Sigmoid colon (tissue), 4 donors: ENCODE data around the gene NEMP2.

Experiments
- POLR2AphosphoS5 ChIP-seq, 4 donors: sonication (generic); formaldehyde crosslinking; IDR thresholded peaks; one replicate each; pipeline ENCODE4 v1.6.1; 2017; ENCODE audit warnings: antibody characterized with exemption in 4 of 4
- TF ChIP-seq, protein P1 (sequence below), 4 experiments: fragments of 450-650 bp in 3 of 4; fragments of 200-600 bp in 1 of 4; IDR thresholded peaks; one replicate each; pipeline ENCODE4 v1.5.1; 2016 to 2019; ENCODE audit warnings: antibody characterized with exemption in 4 of 4, mild to moderate bottlenecking in 3 of 4, moderate library complexity in 2 of 4

DNA sequence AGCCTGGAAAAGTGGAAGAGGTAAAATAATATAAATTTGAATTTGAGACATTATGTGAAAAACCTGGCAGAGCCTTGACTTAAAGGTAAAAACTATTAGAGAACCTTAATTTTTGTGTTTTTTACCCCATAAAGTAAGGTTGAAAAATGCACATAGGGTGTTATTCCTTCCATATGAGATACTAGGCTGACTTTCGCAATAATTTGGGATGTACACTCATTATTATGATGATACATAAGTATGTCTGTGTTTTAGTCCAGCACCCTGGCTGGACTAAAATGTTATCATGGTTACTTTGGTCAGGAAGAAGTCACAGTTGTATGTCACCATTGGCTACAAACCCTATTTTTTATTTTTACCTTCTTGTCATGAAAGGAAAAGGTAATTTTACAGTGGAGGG lies 19.8 kb downstream of the NEMP2 start:
- TF ChIP-seq, protein P1, sequence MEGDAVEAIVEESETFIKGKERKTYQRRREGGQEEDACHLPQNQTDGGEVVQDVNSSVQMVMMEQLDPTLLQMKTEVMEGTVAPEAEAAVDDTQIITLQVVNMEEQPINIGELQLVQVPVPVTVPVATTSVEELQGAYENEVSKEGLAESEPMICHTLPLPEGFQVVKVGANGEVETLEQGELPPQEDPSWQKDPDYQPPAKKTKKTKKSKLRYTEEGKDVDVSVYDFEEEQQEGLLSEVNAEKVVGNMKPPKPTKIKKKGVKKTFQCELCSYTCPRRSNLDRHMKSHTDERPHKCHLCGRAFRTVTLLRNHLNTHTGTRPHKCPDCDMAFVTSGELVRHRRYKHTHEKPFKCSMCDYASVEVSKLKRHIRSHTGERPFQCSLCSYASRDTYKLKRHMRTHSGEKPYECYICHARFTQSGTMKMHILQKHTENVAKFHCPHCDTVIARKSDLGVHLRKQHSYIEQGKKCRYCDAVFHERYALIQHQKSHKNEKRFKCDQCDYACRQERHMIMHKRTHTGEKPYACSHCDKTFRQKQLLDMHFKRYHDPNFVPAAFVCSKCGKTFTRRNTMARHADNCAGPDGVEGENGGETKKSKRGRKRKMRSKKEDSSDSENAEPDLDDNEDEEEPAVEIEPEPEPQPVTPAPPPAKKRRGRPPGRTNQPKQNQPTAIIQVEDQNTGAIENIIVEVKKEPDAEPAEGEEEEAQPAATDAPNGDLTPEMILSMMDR (IDR thresholded peaks at IDR 0.05), result no peak
- TF ChIP-seq POLR2AphosphoS5 (IDR thresholded peaks at IDR 0.05), result no peak
